GM23338 (cell line): ENCODE measurements around the gene NXPH3. TPM values are rescaled to one million over a fixed set of nuclear protein-coding genes. Genes with fewer than 3 reads are reported as not detected.

Experiments used
- ATAC-seq: fragments of 200-7000 bp; cut with Tn5 transposase; 3 replicates; pipeline ENCODE4 v1.9.1; 2020
- DNase-seq: peaks from one replicate; pipeline ENCODE4 v3.0.0-alpha.2; 2015; ENCODE audit warnings: low spot score
- H2AFZ ChIP-seq: fragments of 200-600 bp; sonication (generic); 2 replicates; pipeline ENCODE4 v1.8.0; 2016; ENCODE audit warnings: antibody characterized with exemption, mild to moderate bottlenecking, moderate library complexity
- H3F3A ChIP-seq: fragments of 200-600 bp; sonication (generic); replicated peaks from 2 replicates; pipeline ENCODE4 v1.8.0; 2017; ENCODE audit warnings: antibody characterized with exemption, mixed run types, low read depth
- H3K27ac ChIP-seq: fragments of 200-600 bp; sonication (generic); 2 replicates; pipeline ENCODE4 v1.6.1; 2016; ENCODE audit warnings: low read depth
- H3K27me3 ChIP-seq: fragments of 200-600 bp; sonication (generic); 2 replicates; pipeline ENCODE4 v1.8.0; 2016; ENCODE audit warnings: mild to moderate bottlenecking, mixed run types, moderate library complexity; ENCODE audit not compliant: insufficient read depth
- H3K36me3 ChIP-seq: fragments of 200-600 bp; sonication (generic); 2 replicates; pipeline ENCODE4 v1.8.0; 2016; ENCODE audit warnings: mild to moderate bottlenecking; ENCODE audit not compliant: insufficient read depth
- H3K4me1 ChIP-seq: fragments of 200-600 bp; sonication (generic); 2 replicates; pipeline ENCODE4 v1.8.0; 2016; ENCODE audit warnings: mild to moderate bottlenecking, moderate library complexity; ENCODE audit not compliant: insufficient read depth
- H3K4me2 ChIP-seq: fragments of 200-600 bp; sonication (generic); 2 replicates; pipeline ENCODE4 v1.7.1; 2017; ENCODE audit warnings: mixed run types
- H3K4me3 ChIP-seq: fragments of 200-600 bp; sonication (generic); 2 replicates; pipeline ENCODE4 v1.6.1; 2016; ENCODE audit warnings: mixed run types
- H3K79me2 ChIP-seq: fragments of 200-600 bp; sonication (generic); replicated peaks from 2 replicates; pipeline ENCODE4 v1.8.0; 2017; ENCODE audit warnings: mild to moderate bottlenecking; ENCODE audit not compliant: insufficient read depth
- H3K9me2 ChIP-seq: fragments of 200-600 bp; sonication (generic); 2 replicates; pipeline ENCODE4 v1.8.0; 2017; ENCODE audit not compliant: insufficient read depth
- H4K20me1 ChIP-seq: fragments of 200-600 bp; sonication (generic); replicated peaks from 2 replicates; pipeline ENCODE4 v1.8.0; 2017; ENCODE audit warnings: mild to moderate bottlenecking; ENCODE audit not compliant: insufficient read depth
- H3K27ac Mint-ChIP-seq: 2 replicates; pipeline ENCODE4 v1.8.0; 2020; ENCODE audit warnings: inconsistent platforms, mild to moderate bottlenecking, moderate library complexity, mixed read lengths
- H3K27me3 Mint-ChIP-seq: 3 replicates; pipeline ENCODE4 v1.8.0; 2022; ENCODE audit warnings: low read depth, mild to moderate bottlenecking, moderate library complexity, mixed read lengths, inconsistent platforms; ENCODE audit not compliant: insufficient read depth, poor library complexity
- H3K36me3 Mint-ChIP-seq: 3 replicates; pipeline ENCODE4 v1.8.0; 2021; ENCODE audit warnings: low read depth, mild to moderate bottlenecking, inconsistent platforms, moderate library complexity, mixed read lengths
- H3K4me1 Mint-ChIP-seq: 3 replicates; pipeline ENCODE4 v1.8.0; 2020; ENCODE audit warnings: mild to moderate bottlenecking, inconsistent platforms, mixed read lengths
- H3K4me3 Mint-ChIP-seq: 3 replicates; pipeline ENCODE4 v1.8.0; 2021; ENCODE audit warnings: moderate library complexity, mild to moderate bottlenecking, inconsistent platforms, mixed read lengths
- H3K9me3 Mint-ChIP-seq: 3 replicates; pipeline ENCODE4 v1.8.0; 2020; ENCODE audit warnings: moderate library complexity, mild to moderate bottlenecking, inconsistent platforms, mixed read lengths
- CREB1 ChIP-seq: fragments of 250-450 bp; sonication (Bioruptor Pico); IDR thresholded peaks from 2 replicates; pipeline ENCODE4 v1.5.0; 2020; ENCODE audit warnings: low read depth, mild to moderate bottlenecking, moderate library complexity
- EZH2 ChIP-seq: fragments of 200-600 bp; sonication (generic); IDR thresholded peaks from one replicate; pipeline ENCODE4 v1.8.0; 2017; ENCODE audit warnings: antibody characterized with exemption, mild to moderate bottlenecking, low read depth; ENCODE audit not compliant: unreplicated experiment
- EZH2phosphoT487 ChIP-seq: fragments of 200-600 bp; sonication (generic); IDR thresholded peaks from one replicate; pipeline ENCODE4 v1.8.1; 2018; ENCODE audit warnings: antibody characterized with exemption; ENCODE audit not compliant: unreplicated experiment
- JUNB ChIP-seq: IDR thresholded peaks from one replicate; pipeline ENCODE4 v1.6.1; 2016; ENCODE audit warnings: antibody characterized with exemption; ENCODE audit not compliant: unreplicated experiment
- NANOG ChIP-seq: IDR thresholded peaks from 2 replicates; pipeline ENCODE4 v1.6.1; 2016; ENCODE audit warnings: antibody characterized with exemption, borderline replicate concordance
- POLR2AphosphoS5 ChIP-seq: IDR thresholded peaks from 2 replicates; pipeline ENCODE4 v1.6.1; 2016; ENCODE audit warnings: antibody characterized with exemption, low read depth
- STAT1 ChIP-seq: IDR thresholded peaks from one replicate; pipeline ENCODE4 v1.6.1; 2016; ENCODE audit warnings: antibody characterized with exemption; ENCODE audit not compliant: unreplicated experiment
- ZNF114 ChIP-seq: fragments of 250-450 bp; sonication (Bioruptor Pico); IDR thresholded peaks from 2 replicates; pipeline ENCODE4 v1.5.0; 2020; ENCODE audit warnings: mild to moderate bottlenecking, moderate library complexity
- ZNF331 ChIP-seq: fragments of 250-450 bp; sonication (Bioruptor Pico); IDR thresholded peaks from 2 replicates; pipeline ENCODE4 v1.5.0; 2020; ENCODE audit warnings: low read depth, mild to moderate bottlenecking, moderate library complexity
- polyA plus RNA-seq: library from polyadenylated mRNA; unstranded; fragments of >200 nt; fragmentation: Nextera tagmentation; extraction: Ambion mirVana; gene quantifications from 2 replicates; pipeline ENCODE4 v1.2.1, GENCODE V29; 2016
- total RNA-seq: library from RNA; depleted of rRNA; stranded (reverse); fragments of >200 nt; shearing (Covaris generic); gene quantifications from 2 replicates; pipeline ENCODE4 v1.2.3, GENCODE V29; 2014
- TF ChIP-seq, protein P1 (sequence below): IDR thresholded peaks from one replicate; pipeline ENCODE4 v1.6.1; 2018; ENCODE audit warnings: antibody characterized with exemption; ENCODE audit not compliant: unreplicated experiment
- TF ChIP-seq, protein P2 (sequence below): IDR thresholded peaks from 2 replicates; pipeline ENCODE4 v1.6.1; 2016; ENCODE audit warnings: antibody characterized with exemption
- TF ChIP-seq, protein P3 (sequence below), 2 experiments: fragments of 200-600 bp in 1 of 2; sonication (generic) in 1 of 2; conservative IDR thresholded peaks; 2 replicates each; pipeline versions ENCODE4 v1.5.1 to v1.6.1; 2016 to 2017; ENCODE audit warnings: antibody characterized with exemption in 2 of 2, low read depth in 2 of 2, mild to moderate bottlenecking in 2 of 2, moderate library complexity in 1 of 2
- TF ChIP-seq, protein P4 (sequence below): fragments of 250-450 bp; sonication (Bioruptor Pico); IDR thresholded peaks from 2 replicates; pipeline ENCODE4 v1.5.0; 2020; ENCODE audit warnings: mild to moderate bottlenecking, moderate library complexity

NXPH3 gene
- total and polyA plus RNA-seq, 2 experiments from 2014 or later = 0.23 to 2.7 TPM

DNA sequence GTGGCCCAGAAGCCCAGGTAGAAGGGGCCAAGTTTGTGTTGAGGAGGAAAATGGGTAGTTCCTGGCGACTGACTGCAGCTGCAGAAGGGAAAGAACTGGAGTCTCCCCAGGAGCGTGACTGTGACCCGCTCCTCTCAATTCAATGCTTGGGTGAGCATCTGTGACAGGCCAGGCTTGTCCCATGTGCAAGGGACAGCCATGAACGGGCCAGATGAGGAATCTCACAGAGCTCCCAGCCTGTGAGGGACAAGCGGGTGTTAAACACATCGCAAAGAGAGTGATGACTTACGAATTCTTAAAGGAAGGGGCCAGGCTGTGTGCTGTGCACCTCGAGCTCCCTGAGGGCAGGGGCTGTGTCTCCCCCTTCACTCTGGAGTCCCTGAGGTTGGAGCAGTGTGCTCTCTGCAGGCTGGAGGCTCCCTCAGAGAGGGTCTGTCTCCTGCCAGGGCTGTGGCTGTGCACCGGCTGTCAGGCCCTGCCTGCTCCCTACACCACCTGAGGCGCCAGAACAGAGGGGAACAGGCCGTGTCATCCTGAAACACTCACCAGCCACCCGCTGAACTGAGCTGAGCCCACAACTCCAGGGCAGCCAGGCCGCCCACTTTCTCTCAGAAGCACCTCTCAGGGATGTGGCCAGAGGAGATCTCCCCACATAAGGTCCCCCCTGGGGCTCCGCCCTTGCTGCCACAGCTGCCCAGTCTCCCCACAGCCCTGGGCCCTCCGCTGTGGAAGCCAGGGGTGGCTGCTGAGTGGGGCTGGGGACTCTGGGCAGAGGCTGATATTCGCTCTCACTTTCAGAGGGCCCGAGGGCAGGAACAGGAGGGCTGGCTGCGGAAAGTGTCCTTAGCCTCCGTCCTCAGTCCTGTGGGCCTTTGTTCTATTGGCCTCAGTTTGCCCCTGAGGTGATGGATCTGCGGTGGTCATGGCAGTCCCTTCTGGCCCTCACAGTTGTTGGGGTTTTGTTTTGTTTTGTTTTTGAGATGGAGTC lies 25.7 kb upstream of the NXPH3 start:
- H3K9me2 ChIP-seq = no peaks in the 10 kb centered on the region
- H3K27me3 ChIP-seq = no peaks in the 10 kb centered on the region
- no peaks in the 10 kb centered on the region for H3F3A ChIP-seq
- H3K36me3 Mint-ChIP-seq = no peaks in the 10 kb centered on the region
- TF ChIP-seq ZNF331 (CRISPR knock-in tag) = no peak
- TF ChIP-seq NANOG = no peak
- TF ChIP-seq, protein P1, sequence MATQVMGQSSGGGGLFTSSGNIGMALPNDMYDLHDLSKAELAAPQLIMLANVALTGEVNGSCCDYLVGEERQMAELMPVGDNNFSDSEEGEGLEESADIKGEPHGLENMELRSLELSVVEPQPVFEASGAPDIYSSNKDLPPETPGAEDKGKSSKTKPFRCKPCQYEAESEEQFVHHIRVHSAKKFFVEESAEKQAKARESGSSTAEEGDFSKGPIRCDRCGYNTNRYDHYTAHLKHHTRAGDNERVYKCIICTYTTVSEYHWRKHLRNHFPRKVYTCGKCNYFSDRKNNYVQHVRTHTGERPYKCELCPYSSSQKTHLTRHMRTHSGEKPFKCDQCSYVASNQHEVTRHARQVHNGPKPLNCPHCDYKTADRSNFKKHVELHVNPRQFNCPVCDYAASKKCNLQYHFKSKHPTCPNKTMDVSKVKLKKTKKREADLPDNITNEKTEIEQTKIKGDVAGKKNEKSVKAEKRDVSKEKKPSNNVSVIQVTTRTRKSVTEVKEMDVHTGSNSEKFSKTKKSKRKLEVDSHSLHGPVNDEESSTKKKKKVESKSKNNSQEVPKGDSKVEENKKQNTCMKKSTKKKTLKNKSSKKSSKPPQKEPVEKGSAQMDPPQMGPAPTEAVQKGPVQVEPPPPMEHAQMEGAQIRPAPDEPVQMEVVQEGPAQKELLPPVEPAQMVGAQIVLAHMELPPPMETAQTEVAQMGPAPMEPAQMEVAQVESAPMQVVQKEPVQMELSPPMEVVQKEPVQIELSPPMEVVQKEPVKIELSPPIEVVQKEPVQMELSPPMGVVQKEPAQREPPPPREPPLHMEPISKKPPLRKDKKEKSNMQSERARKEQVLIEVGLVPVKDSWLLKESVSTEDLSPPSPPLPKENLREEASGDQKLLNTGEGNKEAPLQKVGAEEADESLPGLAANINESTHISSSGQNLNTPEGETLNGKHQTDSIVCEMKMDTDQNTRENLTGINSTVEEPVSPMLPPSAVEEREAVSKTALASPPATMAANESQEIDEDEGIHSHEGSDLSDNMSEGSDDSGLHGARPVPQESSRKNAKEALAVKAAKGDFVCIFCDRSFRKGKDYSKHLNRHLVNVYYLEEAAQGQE = no peak
- TF ChIP-seq, protein P2, sequence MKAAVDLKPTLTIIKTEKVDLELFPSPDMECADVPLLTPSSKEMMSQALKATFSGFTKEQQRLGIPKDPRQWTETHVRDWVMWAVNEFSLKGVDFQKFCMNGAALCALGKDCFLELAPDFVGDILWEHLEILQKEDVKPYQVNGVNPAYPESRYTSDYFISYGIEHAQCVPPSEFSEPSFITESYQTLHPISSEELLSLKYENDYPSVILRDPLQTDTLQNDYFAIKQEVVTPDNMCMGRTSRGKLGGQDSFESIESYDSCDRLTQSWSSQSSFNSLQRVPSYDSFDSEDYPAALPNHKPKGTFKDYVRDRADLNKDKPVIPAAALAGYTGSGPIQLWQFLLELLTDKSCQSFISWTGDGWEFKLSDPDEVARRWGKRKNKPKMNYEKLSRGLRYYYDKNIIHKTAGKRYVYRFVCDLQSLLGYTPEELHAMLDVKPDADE = no peak
- TF ChIP-seq ZNF114 (CRISPR knock-in tag) = no peak
- TF ChIP-seq, protein P3, sequence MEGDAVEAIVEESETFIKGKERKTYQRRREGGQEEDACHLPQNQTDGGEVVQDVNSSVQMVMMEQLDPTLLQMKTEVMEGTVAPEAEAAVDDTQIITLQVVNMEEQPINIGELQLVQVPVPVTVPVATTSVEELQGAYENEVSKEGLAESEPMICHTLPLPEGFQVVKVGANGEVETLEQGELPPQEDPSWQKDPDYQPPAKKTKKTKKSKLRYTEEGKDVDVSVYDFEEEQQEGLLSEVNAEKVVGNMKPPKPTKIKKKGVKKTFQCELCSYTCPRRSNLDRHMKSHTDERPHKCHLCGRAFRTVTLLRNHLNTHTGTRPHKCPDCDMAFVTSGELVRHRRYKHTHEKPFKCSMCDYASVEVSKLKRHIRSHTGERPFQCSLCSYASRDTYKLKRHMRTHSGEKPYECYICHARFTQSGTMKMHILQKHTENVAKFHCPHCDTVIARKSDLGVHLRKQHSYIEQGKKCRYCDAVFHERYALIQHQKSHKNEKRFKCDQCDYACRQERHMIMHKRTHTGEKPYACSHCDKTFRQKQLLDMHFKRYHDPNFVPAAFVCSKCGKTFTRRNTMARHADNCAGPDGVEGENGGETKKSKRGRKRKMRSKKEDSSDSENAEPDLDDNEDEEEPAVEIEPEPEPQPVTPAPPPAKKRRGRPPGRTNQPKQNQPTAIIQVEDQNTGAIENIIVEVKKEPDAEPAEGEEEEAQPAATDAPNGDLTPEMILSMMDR (conservative IDR thresholded peaks at IDR 0.05; ENCODE audit: low read depth in 2 of 2) = no peak
- TF ChIP-seq EZH2 = no peak
- no peak for TF ChIP-seq JUNB
- TF ChIP-seq STAT1 = no peak
- TF ChIP-seq EZH2phosphoT487 = no peak
- TF ChIP-seq CREB1 (CRISPR knock-in tag) = no peak
- no peak for TF ChIP-seq POLR2AphosphoS5
- TF ChIP-seq, protein P4, sequence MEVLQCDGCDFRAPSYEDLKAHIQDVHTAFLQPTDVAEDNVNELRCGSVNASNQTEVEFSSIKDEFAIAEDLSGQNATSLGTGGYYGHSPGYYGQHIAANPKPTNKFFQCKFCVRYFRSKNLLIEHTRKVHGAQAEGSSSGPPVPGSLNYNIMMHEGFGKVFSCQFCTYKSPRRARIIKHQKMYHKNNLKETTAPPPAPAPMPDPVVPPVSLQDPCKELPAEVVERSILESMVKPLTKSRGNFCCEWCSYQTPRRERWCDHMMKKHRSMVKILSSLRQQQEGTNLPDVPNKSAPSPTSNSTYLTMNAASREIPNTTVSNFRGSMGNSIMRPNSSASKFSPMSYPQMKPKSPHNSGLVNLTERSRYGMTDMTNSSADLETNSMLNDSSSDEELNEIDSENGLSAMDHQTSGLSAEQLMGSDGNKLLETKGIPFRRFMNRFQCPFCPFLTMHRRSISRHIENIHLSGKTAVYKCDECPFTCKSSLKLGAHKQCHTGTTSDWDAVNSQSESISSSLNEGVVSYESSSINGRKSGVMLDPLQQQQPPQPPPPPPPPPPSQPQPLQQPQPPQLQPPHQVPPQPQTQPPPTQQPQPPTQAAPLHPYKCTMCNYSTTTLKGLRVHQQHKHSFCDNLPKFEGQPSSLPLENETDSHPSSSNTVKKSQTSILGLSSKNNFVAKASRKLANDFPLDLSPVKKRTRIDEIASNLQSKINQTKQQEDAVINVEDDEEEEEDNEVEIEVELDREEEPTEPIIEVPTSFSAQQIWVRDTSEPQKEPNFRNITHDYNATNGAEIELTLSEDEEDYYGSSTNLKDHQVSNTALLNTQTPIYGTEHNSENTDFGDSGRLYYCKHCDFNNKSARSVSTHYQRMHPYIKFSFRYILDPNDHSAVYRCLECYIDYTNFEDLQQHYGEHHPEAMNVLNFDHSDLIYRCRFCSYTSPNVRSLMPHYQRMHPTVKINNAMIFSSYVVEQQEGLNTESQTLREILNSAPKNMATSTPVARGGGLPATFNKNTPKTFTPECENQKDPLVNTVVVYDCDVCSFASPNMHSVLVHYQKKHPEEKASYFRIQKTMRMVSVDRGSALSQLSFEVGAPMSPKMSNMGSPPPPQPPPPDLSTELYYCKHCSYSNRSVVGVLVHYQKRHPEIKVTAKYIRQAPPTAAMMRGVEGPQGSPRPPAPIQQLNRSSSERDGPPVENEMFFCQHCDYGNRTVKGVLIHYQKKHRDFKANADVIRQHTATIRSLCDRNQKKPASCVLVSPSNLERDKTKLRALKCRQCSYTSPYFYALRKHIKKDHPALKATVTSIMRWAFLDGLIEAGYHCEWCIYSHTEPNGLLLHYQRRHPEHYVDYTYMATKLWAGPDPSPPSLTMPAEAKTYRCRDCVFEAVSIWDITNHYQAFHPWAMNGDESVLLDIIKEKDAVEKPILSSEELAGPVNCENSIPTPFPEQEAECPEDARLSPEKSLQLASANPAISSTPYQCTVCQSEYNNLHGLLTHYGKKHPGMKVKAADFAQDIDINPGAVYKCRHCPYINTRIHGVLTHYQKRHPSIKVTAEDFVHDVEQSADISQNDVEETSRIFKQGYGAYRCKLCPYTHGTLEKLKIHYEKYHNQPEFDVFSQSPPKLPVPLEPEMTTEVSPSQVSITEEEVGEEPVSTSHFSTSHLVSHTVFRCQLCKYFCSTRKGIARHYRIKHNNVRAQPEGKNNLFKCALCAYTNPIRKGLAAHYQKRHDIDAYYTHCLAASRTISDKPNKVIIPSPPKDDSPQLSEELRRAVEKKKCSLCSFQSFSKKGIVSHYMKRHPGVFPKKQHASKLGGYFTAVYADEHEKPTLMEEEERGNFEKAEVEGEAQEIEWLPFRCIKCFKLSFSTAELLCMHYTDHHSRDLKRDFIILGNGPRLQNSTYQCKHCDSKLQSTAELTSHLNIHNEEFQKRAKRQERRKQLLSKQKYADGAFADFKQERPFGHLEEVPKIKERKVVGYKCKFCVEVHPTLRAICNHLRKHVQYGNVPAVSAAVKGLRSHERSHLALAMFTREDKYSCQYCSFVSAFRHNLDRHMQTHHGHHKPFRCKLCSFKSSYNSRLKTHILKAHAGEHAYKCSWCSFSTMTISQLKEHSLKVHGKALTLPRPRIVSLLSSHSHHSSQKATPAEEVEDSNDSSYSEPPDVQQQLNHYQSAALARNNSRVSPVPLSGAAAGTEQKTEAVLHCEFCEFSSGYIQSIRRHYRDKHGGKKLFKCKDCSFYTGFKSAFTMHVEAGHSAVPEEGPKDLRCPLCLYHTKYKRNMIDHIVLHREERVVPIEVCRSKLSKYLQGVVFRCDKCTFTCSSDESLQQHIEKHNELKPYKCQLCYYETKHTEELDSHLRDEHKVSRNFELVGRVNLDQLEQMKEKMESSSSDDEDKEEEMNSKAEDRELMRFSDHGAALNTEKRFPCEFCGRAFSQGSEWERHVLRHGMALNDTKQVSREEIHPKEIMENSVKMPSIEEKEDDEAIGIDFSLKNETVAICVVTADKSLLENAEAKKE (CRISPR knock-in tag) = no peak
- H3K4me2 ChIP-seq = no peak overlapping the region
- DNase-seq (no peak), ATAC-seq (peak; percentile 8; the same call in 1 of the 3 replicates)
- H3K36me3 ChIP-seq = no peaks in the 10 kb centered on the region
- H2AFZ ChIP-seq = no peak overlapping the region
- peaks cover 19% of the 10 kb centered on the region for H3K27me3 Mint-ChIP-seq
- no peaks in the 10 kb centered on the region for H4K20me1 ChIP-seq
- peaks cover 23% of the 10 kb centered on the region for H3K4me1 Mint-ChIP-seq
- peaks cover 10% of the 10 kb centered on the region; the same call in 1 of the 2 replicates for H3K4me1 ChIP-seq
- no peaks in the 10 kb centered on the region for H3K79me2 ChIP-seq
- H3K27ac ChIP-seq = no peak overlapping the region
- H3K4me3 Mint-ChIP-seq = no peak overlapping the region; the same call in 2 of the 3 replicates
- H3K9me3 Mint-ChIP-seq = no peaks in the 10 kb centered on the region
- no peak overlapping the region for H3K4me3 ChIP-seq
- no peak overlapping the region; the same call in 1 of the 2 replicates for H3K27ac Mint-ChIP-seq
